Hepatocyte (in vitro differentiated cells): ENCODE data around the gene PITPNB.

Experiments
- CTCF ChIP-seq: fragments of 200-600 bp; sonication (generic); IDR thresholded peaks from 2 replicates; pipeline ENCODE4 v1.5.1; 2016; ENCODE audit warnings: antibody characterized with exemption, mild to moderate bottlenecking; ENCODE audit not compliant: poor library complexity
- EZH2 ChIP-seq: fragments of 200-600 bp; sonication (generic); IDR thresholded peaks from 2 replicates; pipeline ENCODE4 v1.6.1; 2016; ENCODE audit warnings: antibody characterized with exemption, mild to moderate bottlenecking, borderline replicate concordance
- EZH2phosphoT487 ChIP-seq: fragments of 200-600 bp; sonication (generic); IDR thresholded peaks from one replicate; pipeline ENCODE4 v1.6.1; 2018; ENCODE audit warnings: antibody characterized with exemption, mild to moderate bottlenecking, low read depth, moderate library complexity; ENCODE audit not compliant: unreplicated experiment, severe bottlenecking

GRCh38 chr22:27870234-27871191 is 48.5 kb downstream of the PITPNB start:
- no peak for TF ChIP-seq CTCF
- no peak for TF ChIP-seq EZH2phosphoT487
- no peak for TF ChIP-seq EZH2
